Smooth muscle cell (in vitro differentiated cells): ENCODE measurements around the gene ZNF330. TPM values are rescaled to one million over a fixed set of nuclear protein-coding genes. Genes with fewer than 3 reads are reported as not detected.

Source experiments
- DNase-seq: peaks from one replicate; lab custom pipeline; 2025; ENCODE audit not compliant: unreplicated experiment; lab: John Stamatoyannopoulos, UW
- H2AFZ ChIP-seq: fragments of 200-600 bp; sonication (generic); 2 replicates; pipeline ENCODE4 v1.6.0; 2016; ENCODE audit warnings: antibody characterized with exemption, low read depth, mild to moderate bottlenecking
- H3F3A ChIP-seq: fragments of 200-600 bp; sonication (generic); 2 replicates; pipeline ENCODE4 v1.6.0; 2017; ENCODE audit warnings: antibody characterized with exemption, low read depth
- H3K27ac ChIP-seq: fragments of 200-600 bp; sonication (generic); 2 replicates; pipeline ENCODE4 v1.5.1; 2016; ENCODE audit warnings: low read depth, mild to moderate bottlenecking
- H3K27me3 ChIP-seq: fragments of 200-600 bp; sonication (generic); 2 replicates; pipeline ENCODE4 v1.6.1; 2016; ENCODE audit warnings: low read depth, mild to moderate bottlenecking
- H3K36me3 ChIP-seq: fragments of 200-600 bp; sonication (generic); 2 replicates; pipeline ENCODE4 v1.5.1; 2016; ENCODE audit warnings: low read depth
- H3K4me1 ChIP-seq: fragments of 200-600 bp; sonication (generic); 2 replicates; pipeline ENCODE4 v1.5.1; 2016; ENCODE audit warnings: low read depth
- H3K4me2 ChIP-seq: fragments of 200-600 bp; sonication (generic); 2 replicates; pipeline ENCODE4 v1.6.0; 2016; ENCODE audit warnings: mild to moderate bottlenecking
- H3K4me3 ChIP-seq: fragments of 200-600 bp; sonication (generic); 2 replicates; pipeline ENCODE4 v1.5.1; 2016; ENCODE audit warnings: mild to moderate bottlenecking
- H3K79me2 ChIP-seq: fragments of 200-600 bp; sonication (generic); 2 replicates; pipeline ENCODE4 v1.6.0; 2016; ENCODE audit warnings: low read depth, mild to moderate bottlenecking
- H3K9ac ChIP-seq: fragments of 200-600 bp; sonication (generic); 2 replicates; pipeline ENCODE4 v1.6.0; 2016; ENCODE audit warnings: low read depth
- H3K9me3 ChIP-seq: fragments of 200-600 bp; sonication (generic); replicated peaks from 2 replicates; pipeline ENCODE4 v1.5.1; 2016; ENCODE audit warnings: low read depth
- H4K20me1 ChIP-seq: fragments of 200-600 bp; sonication (generic); 2 replicates; pipeline ENCODE4 v1.6.0; 2016; ENCODE audit warnings: low read depth
- WGBS: methylation state at CpG from one replicate; pipeline ENCODE4 v1.1.7; 2016; ENCODE audit warnings: low lambda C conversion rate; 5-methylcytosine and 5-hydroxymethylcytosine counted together
- polyA plus RNA-seq: library from polyadenylated mRNA; unstranded; fragments of >200 nt; fragmentation: Nextera tagmentation; extraction: Ambion mirVana; gene quantifications from 2 replicates; pipeline ENCODE4 v1.2.1, GENCODE V29; 2016
- total RNA-seq: library from RNA; depleted of rRNA; stranded (reverse); fragments of >200 nt; gene quantifications from 2 replicates; pipeline ENCODE4 v1.2.3, GENCODE V29; 2014
- TF ChIP-seq, protein P1 (sequence below): fragments of 200-600 bp; sonication (generic); IDR thresholded peaks from 2 replicates; pipeline ENCODE4 v1.5.1; 2017; ENCODE audit warnings: borderline replicate concordance, mild to moderate bottlenecking, antibody characterized with exemption; ENCODE audit not compliant: insufficient read depth, poor library complexity, severe bottlenecking

The ZNF330 gene
- total and polyA plus RNA-seq, 2 experiments from 2014 or later: 23.8 to 26.8 TPM

DNA sequence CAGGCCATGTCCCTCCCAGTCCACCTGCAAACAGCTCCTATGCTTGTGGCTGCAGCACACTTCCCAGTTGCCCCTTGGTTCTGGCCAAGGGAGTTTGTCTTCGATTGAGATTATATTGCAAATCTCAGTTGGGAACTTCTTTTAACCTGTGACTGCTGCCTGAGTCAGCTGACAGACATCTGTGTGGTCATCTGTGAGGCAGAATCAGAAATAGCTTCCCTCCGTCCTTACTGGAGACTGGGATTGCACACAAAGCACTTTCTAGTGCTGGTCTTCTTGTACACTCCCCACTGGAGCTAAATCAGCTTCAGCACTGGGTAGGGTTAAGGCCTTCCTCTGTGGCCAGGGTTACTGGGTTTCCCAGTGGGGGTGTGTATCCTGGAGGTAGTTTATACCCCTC, 34.3 kb downstream of the ZNF330 start:
- H3K4me2 ChIP-seq: no peak overlapping the region

DNA sequence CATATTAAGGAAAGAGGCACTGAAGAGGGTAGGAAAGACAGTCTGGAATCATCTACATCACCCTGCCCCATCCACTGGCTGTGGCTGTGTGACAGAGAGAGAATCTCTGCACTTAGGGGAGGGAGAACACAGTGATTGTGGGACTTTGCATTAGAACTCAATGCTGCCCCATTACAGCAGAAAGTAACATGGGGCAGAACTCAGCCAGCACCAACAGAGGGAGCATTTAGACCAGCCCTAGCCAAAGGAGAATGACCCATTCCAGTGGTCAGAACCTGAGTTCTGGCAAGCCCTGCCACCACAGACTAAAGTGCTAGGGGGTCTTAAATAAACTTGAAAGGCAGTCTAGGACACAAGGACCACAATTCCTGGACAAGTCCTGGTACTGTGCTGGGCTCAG, 37.9 kb downstream of the ZNF330 start:
- H3K27ac ChIP-seq: no peak overlapping the region
- no peaks in the 10 kb centered on the region for H3K36me3 ChIP-seq
- no peaks in the 10 kb centered on the region for H3K4me1 ChIP-seq
- H3K4me3 ChIP-seq: no peak overlapping the region
- no peak overlapping the region for H3K4me2 ChIP-seq
- H3K9ac ChIP-seq: no peak overlapping the region
- TF ChIP-seq, protein P1, sequence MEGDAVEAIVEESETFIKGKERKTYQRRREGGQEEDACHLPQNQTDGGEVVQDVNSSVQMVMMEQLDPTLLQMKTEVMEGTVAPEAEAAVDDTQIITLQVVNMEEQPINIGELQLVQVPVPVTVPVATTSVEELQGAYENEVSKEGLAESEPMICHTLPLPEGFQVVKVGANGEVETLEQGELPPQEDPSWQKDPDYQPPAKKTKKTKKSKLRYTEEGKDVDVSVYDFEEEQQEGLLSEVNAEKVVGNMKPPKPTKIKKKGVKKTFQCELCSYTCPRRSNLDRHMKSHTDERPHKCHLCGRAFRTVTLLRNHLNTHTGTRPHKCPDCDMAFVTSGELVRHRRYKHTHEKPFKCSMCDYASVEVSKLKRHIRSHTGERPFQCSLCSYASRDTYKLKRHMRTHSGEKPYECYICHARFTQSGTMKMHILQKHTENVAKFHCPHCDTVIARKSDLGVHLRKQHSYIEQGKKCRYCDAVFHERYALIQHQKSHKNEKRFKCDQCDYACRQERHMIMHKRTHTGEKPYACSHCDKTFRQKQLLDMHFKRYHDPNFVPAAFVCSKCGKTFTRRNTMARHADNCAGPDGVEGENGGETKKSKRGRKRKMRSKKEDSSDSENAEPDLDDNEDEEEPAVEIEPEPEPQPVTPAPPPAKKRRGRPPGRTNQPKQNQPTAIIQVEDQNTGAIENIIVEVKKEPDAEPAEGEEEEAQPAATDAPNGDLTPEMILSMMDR: no peak
- no peaks in the 10 kb centered on the region for H3K79me2 ChIP-seq
- H3K9me3 ChIP-seq: no peaks in the 10 kb centered on the region
- no peak for DNase-seq
- H2AFZ ChIP-seq: no peak overlapping the region
- H4K20me1 ChIP-seq: no peaks in the 10 kb centered on the region
- no peaks in the 10 kb centered on the region for H3F3A ChIP-seq
- no peaks in the 10 kb centered on the region for H3K27me3 ChIP-seq

More for the DNA sequence above, 34.3 kb downstream of the ZNF330 start:
- DNase-seq: no peak
- Histone ChIP-seq H3K9ac (no peak overlapping the region), H3K9me3 (no peaks in the 10 kb centered on the region), H3K27ac (no peak overlapping the region), H3K4me3 (no peak overlapping the region), H3K27me3 (no peaks in the 10 kb centered on the region), H3K36me3 (no peaks in the 10 kb centered on the region), H3K79me2 (no peaks in the 10 kb centered on the region), H3K4me1 (no peaks in the 10 kb centered on the region), H4K20me1 (no peaks in the 10 kb centered on the region), H2AFZ (no peak overlapping the region), H3F3A (no peaks in the 10 kb centered on the region)
- TF ChIP-seq, protein P1: no peak
- 89% methylated on average over 2 of the region's 2 CpGs for WGBS

DNA sequence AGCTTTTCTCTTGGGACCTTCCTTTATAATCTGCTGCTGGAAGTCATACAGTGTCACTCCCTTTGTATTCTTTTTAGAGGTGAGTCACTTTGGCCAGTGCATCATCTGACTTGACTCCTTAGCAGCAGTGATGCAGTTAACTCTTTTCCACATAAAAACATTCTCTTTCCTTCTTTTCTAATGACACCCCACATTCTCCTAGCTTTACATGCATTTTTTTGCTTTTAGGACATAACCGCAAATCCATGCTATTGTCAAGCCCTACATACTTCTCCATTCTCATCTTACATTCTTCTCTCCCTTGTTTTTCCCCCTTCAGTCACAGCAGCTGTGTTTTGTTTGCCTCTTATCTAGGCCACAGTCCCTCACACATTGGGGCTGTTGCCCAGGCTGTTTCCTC, 55.1 kb downstream of the ZNF330 start:
- no peaks in the 10 kb centered on the region for H4K20me1 ChIP-seq
- no peaks in the 10 kb centered on the region for H3K79me2 ChIP-seq
- H3K27ac ChIP-seq: no peak overlapping the region
- no peaks in the 10 kb centered on the region for H3K27me3 ChIP-seq
- DNase-seq: no peak
- WGBS: 83% methylated on average over 1 of the region's 1 CpG
- TF ChIP-seq, protein P1: no peak
- no peak overlapping the region for H2AFZ ChIP-seq
- H3K4me2 ChIP-seq: no peak overlapping the region
- no peak overlapping the region for H3K9ac ChIP-seq
- no peaks in the 10 kb centered on the region for H3K36me3 ChIP-seq
- no peak overlapping the region for H3K4me3 ChIP-seq
- no peaks in the 10 kb centered on the region for H3F3A ChIP-seq
- no peaks in the 10 kb centered on the region for H3K9me3 ChIP-seq
- no peaks in the 10 kb centered on the region for H3K4me1 ChIP-seq

DNA sequence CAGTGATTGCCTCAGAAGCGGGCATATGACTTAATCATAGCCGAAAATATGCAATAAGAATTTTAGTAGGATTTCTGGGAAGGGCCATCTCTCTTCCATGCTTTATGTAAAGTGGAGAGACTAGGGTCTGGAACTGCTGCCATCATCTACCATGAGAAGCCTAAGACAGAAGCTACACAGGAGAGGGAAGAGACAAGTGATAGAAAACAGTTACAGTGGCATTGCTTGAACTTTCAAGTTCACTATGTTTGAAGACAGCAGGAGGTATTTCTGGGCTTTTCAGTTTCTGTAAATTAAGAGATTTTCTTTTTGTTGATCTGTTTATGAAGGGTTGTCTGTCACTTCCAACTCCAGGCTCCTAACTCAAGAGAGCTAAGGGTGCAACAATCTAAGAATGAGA, 62.5 kb downstream of the ZNF330 start:
- Histone ChIP-seq H3K79me2 (no peaks in the 10 kb centered on the region), H3K9me3 (no peaks in the 10 kb centered on the region), H3K9ac (no peak overlapping the region), H4K20me1 (no peaks in the 10 kb centered on the region), H3K4me3 (no peak overlapping the region), H3K4me2 (no peak overlapping the region), H3K27me3 (no peaks in the 10 kb centered on the region), H2AFZ (no peak overlapping the region), H3F3A (no peaks in the 10 kb centered on the region), H3K27ac (no peak overlapping the region), H3K36me3 (no peaks in the 10 kb centered on the region), H3K4me1 (no peaks in the 10 kb centered on the region)
- 92% methylated on average over 2 of the region's 2 CpGs for WGBS
- DNase-seq: no peak
- TF ChIP-seq, protein P1: no peak
